Lung (tissue), 12 donors: ENCODE measurements around the gene ACSF3. TPM values are rescaled to one million over a fixed set of nuclear protein-coding genes. Genes with fewer than 3 reads are reported as not detected.

Source experiments
- ATAC-seq: fragments of 200-7000 bp; cut with Tn5 transposase; one replicate; pipeline ENCODE4 v1.9.1; 2020; ENCODE audit warnings: moderate number of reproducible peaks; ENCODE audit not compliant: insufficient read depth, low FRiP score
- DNase-seq, 3 donors: peaks; one replicate each; pipeline ENCODE4 v3.0.0-alpha.2; 2013 to 2017
- H3K27ac ChIP-seq, 2 donors: one replicate each; pipeline ENCODE4 v1.5.1; 2013; ENCODE audit warnings: mild to moderate bottlenecking in 2 of 2, moderate library complexity in 2 of 2, control low read depth in 1 of 2, inconsistent platforms in 1 of 2, low read depth in 1 of 2, low read length in 1 of 2
- H3K27me3 ChIP-seq, 3 donors: one replicate each; pipeline ENCODE4 v1.5.1; 2013; ENCODE audit warnings: low read length in 2 of 3; ENCODE audit not compliant: control insufficient read depth in 3 of 3, insufficient read depth in 3 of 3
- H3K36me3 ChIP-seq, 4 donors: one replicate each; pipeline ENCODE4 v1.5.1; 2013; ENCODE audit warnings: low read length in 4 of 4, mild to moderate bottlenecking in 1 of 4, moderate library complexity in 1 of 4; ENCODE audit not compliant: control insufficient read depth in 4 of 4, insufficient read depth in 4 of 4
- H3K4me1 ChIP-seq, 5 donors: one replicate each; pipeline ENCODE4 v1.5.1; 2013; ENCODE audit warnings: low read length in 5 of 5, mild to moderate bottlenecking in 2 of 5, moderate library complexity in 1 of 5; ENCODE audit not compliant: control insufficient read depth in 5 of 5, insufficient read depth in 5 of 5
- H3K4me3 ChIP-seq: one replicate; pipeline ENCODE4 v1.5.1; 2013; ENCODE audit warnings: mild to moderate bottlenecking, control low read depth, moderate library complexity
- H3K9ac ChIP-seq, 2 donors: one replicate each; pipeline ENCODE4 v1.5.1; 2013; ENCODE audit warnings: low read length in 2 of 2, control low read depth in 1 of 2; ENCODE audit not compliant: insufficient read depth in 1 of 2
- H3K9me3 ChIP-seq, 4 donors: one replicate each; pipeline ENCODE4 v1.5.1; 2013; ENCODE audit warnings: low read length in 3 of 4, mild to moderate bottlenecking in 1 of 4, moderate library complexity in 1 of 4; ENCODE audit not compliant: control insufficient read depth in 4 of 4, insufficient read depth in 3 of 4
- CTCF ChIP-seq: IDR thresholded peaks from 2 replicates; pipeline ENCODE4 v1.5.1; 2012; ENCODE audit warnings: mild to moderate bottlenecking; ENCODE audit errors: control extremely low read depth, extremely low read depth
- WGBS, 2 donors: extraction: QIAGEN DNeasy Blood & Tissue Kit; methylation state at CpG; one replicate each; pipeline ENCODE4 v1.1.7; 2013; 5-methylcytosine and 5-hydroxymethylcytosine counted together
- polyA plus RNA-seq, 2 donors: library from polyadenylated mRNA; stranded (reverse); fragments of 200-250 nt; gene quantifications; one replicate each; pipeline ENCODE4 v1.2.1, GENCODE V29; 2013
- total RNA-seq, 2 donors: library from RNA; depleted of rRNA in 1 of 2; stranded (reverse); fragments of >200 nt in 1 of 2; gene quantifications; one replicate each; pipeline ENCODE4 v1.2.1, GENCODE V29; 2014 to 2021
- donor health status: control.
- donor health status: control.
- donor health status: Bipolar disorder and iron deficiency.
- donor health status: healthy.
- donor health status: DM: yes; HTN: yes; CAD: no.

ACSF3 gene
- total and polyA plus RNA-seq, 4 donors, result 17.4 to 33.6 (median 31.2) TPM

- Histone ChIP-seq H3K27ac (no peak overlapping the region), H3K4me1 (no peaks in the 10 kb centered on the region), H3K9ac (no peak overlapping the region), H3K27me3 (no peaks in the 10 kb centered on the region), H3K9me3 (peaks cover 0 to 2% (median 0%) of the 10 kb centered on the region in 4 donors), H3K36me3 (peaks cover 0 to 45% (median 1%) of the 10 kb centered on the region in 4 donors), H3K4me3 (no peak overlapping the region)
- WGBS, 2 donors, result 97 to 98% methylated on average over 12 of the region's 12 CpGs
- ATAC-seq (no peak), DNase-seq (no peak)
- TF ChIP-seq CTCF, result no peak
Measured at GRCh38 chr16:89139907-89140361, 46.3 kb downstream of the ACSF3 start.

GRCh38 chr16:89140401-89140800 lies 46.7 kb downstream of the ACSF3 start:
- 94 to 97% methylated on average over 13 of the region's 13 CpGs for WGBS, 2 donors
- peaks cover 0 to 2% (median 0%) of the 10 kb centered on the region in 4 donors for H3K9me3 ChIP-seq
- H3K4me1 ChIP-seq, result no peaks in the 10 kb centered on the region
- TF ChIP-seq CTCF, result no peak
- peaks cover 0 to 48% (median 1%) of the 10 kb centered on the region in 4 donors for H3K36me3 ChIP-seq
- ATAC-seq, result no peak
- H3K27ac ChIP-seq, result no peak overlapping the region
- no peak overlapping the region for H3K9ac ChIP-seq
- no peak for DNase-seq
- H3K4me3 ChIP-seq, result no peak overlapping the region
- no peaks in the 10 kb centered on the region for H3K27me3 ChIP-seq

- DNase-seq, result no peak
- Histone ChIP-seq H3K4me3 (no peak overlapping the region), H3K9ac (no peak overlapping the region)
Measured at GRCh38 chr16:89140981-89141883, 47.6 kb downstream of the ACSF3 start.

More at GRCh38 chr16:89140981-89141883, 47.6 kb downstream of the ACSF3 start:
- Histone ChIP-seq H3K9me3 (peaks cover 0 to 2% (median 0%) of the 10 kb centered on the region in 4 donors), H3K27me3 (no peaks in the 10 kb centered on the region), H3K36me3 (peaks cover 0 to 56% (median 3%) of the 10 kb centered on the region in 4 donors), H3K27ac (no peak overlapping the region), H3K4me1 (no peaks in the 10 kb centered on the region)
- TF ChIP-seq CTCF, result no peak
- 93 to 98% methylated on average over 31 of the region's 31 CpGs for WGBS, 2 donors
- no peak for ATAC-seq
